GM23338 (cell line): ENCODE results near the gene CPSF3. TPM values are rescaled to one million over a fixed set of nuclear protein-coding genes. Genes with fewer than 3 reads are reported as not detected.
A peak's percentile ranks its signal among the peaks of the same experiment; 100 is the strongest.

Experiments
- ATAC-seq: fragments of 200-7000 bp; cut with Tn5 transposase; 3 replicates; pipeline ENCODE4 v1.9.1; 2020
- DNase-seq: peaks from one replicate; pipeline ENCODE4 v3.0.0-alpha.2; 2015; ENCODE audit warnings: low spot score
- H2AFZ ChIP-seq: fragments of 200-600 bp; sonication (generic); 2 replicates; pipeline ENCODE4 v1.8.0; 2016; ENCODE audit warnings: antibody characterized with exemption, mild to moderate bottlenecking, moderate library complexity
- H3F3A ChIP-seq: fragments of 200-600 bp; sonication (generic); replicated peaks from 2 replicates; pipeline ENCODE4 v1.8.0; 2017; ENCODE audit warnings: antibody characterized with exemption, mixed run types, low read depth
- H3K27ac ChIP-seq: fragments of 200-600 bp; sonication (generic); 2 replicates; pipeline ENCODE4 v1.6.1; 2016; ENCODE audit warnings: low read depth
- H3K27me3 ChIP-seq: fragments of 200-600 bp; sonication (generic); 2 replicates; pipeline ENCODE4 v1.8.0; 2016; ENCODE audit warnings: mild to moderate bottlenecking, mixed run types, moderate library complexity; ENCODE audit not compliant: insufficient read depth
- H3K36me3 ChIP-seq: fragments of 200-600 bp; sonication (generic); 2 replicates; pipeline ENCODE4 v1.8.0; 2016; ENCODE audit warnings: mild to moderate bottlenecking; ENCODE audit not compliant: insufficient read depth
- H3K4me1 ChIP-seq: fragments of 200-600 bp; sonication (generic); 2 replicates; pipeline ENCODE4 v1.8.0; 2016; ENCODE audit warnings: mild to moderate bottlenecking, moderate library complexity; ENCODE audit not compliant: insufficient read depth
- H3K4me2 ChIP-seq: fragments of 200-600 bp; sonication (generic); 2 replicates; pipeline ENCODE4 v1.7.1; 2017; ENCODE audit warnings: mixed run types
- H3K4me3 ChIP-seq: fragments of 200-600 bp; sonication (generic); 2 replicates; pipeline ENCODE4 v1.6.1; 2016; ENCODE audit warnings: mixed run types
- H3K79me2 ChIP-seq: fragments of 200-600 bp; sonication (generic); replicated peaks from 2 replicates; pipeline ENCODE4 v1.8.0; 2017; ENCODE audit warnings: mild to moderate bottlenecking; ENCODE audit not compliant: insufficient read depth
- H3K9me2 ChIP-seq: fragments of 200-600 bp; sonication (generic); 2 replicates; pipeline ENCODE4 v1.8.0; 2017; ENCODE audit not compliant: insufficient read depth
- H4K20me1 ChIP-seq: fragments of 200-600 bp; sonication (generic); replicated peaks from 2 replicates; pipeline ENCODE4 v1.8.0; 2017; ENCODE audit warnings: mild to moderate bottlenecking; ENCODE audit not compliant: insufficient read depth
- H3K27ac Mint-ChIP-seq: 2 replicates; pipeline ENCODE4 v1.8.0; 2020; ENCODE audit warnings: inconsistent platforms, mild to moderate bottlenecking, moderate library complexity, mixed read lengths
- H3K27me3 Mint-ChIP-seq: 3 replicates; pipeline ENCODE4 v1.8.0; 2022; ENCODE audit warnings: low read depth, mild to moderate bottlenecking, moderate library complexity, mixed read lengths, inconsistent platforms; ENCODE audit not compliant: insufficient read depth, poor library complexity
- H3K36me3 Mint-ChIP-seq: 3 replicates; pipeline ENCODE4 v1.8.0; 2021; ENCODE audit warnings: low read depth, mild to moderate bottlenecking, inconsistent platforms, moderate library complexity, mixed read lengths
- H3K4me1 Mint-ChIP-seq: 3 replicates; pipeline ENCODE4 v1.8.0; 2020; ENCODE audit warnings: mild to moderate bottlenecking, inconsistent platforms, mixed read lengths
- H3K4me3 Mint-ChIP-seq: 3 replicates; pipeline ENCODE4 v1.8.0; 2021; ENCODE audit warnings: moderate library complexity, mild to moderate bottlenecking, inconsistent platforms, mixed read lengths
- H3K9me3 Mint-ChIP-seq: 3 replicates; pipeline ENCODE4 v1.8.0; 2020; ENCODE audit warnings: moderate library complexity, mild to moderate bottlenecking, inconsistent platforms, mixed read lengths
- CREB1 ChIP-seq: fragments of 250-450 bp; sonication (Bioruptor Pico); IDR thresholded peaks from 2 replicates; pipeline ENCODE4 v1.5.0; 2020; ENCODE audit warnings: low read depth, mild to moderate bottlenecking, moderate library complexity
- CTCF ChIP-seq, 2 experiments: fragments of 200-600 bp in 1 of 2; sonication (generic) in 1 of 2; conservative IDR thresholded peaks; 2 replicates each; pipeline versions ENCODE4 v1.5.1 to v1.6.1; 2016 to 2017; ENCODE audit warnings: antibody characterized with exemption in 2 of 2, low read depth in 2 of 2, mild to moderate bottlenecking in 2 of 2, moderate library complexity in 1 of 2
- ETS1 ChIP-seq: IDR thresholded peaks from 2 replicates; pipeline ENCODE4 v1.6.1; 2016; ENCODE audit warnings: antibody characterized with exemption
- EZH2 ChIP-seq: fragments of 200-600 bp; sonication (generic); IDR thresholded peaks from one replicate; pipeline ENCODE4 v1.8.0; 2017; ENCODE audit warnings: antibody characterized with exemption, mild to moderate bottlenecking, low read depth; ENCODE audit not compliant: unreplicated experiment
- EZH2phosphoT487 ChIP-seq: fragments of 200-600 bp; sonication (generic); IDR thresholded peaks from one replicate; pipeline ENCODE4 v1.8.1; 2018; ENCODE audit warnings: antibody characterized with exemption; ENCODE audit not compliant: unreplicated experiment
- JUNB ChIP-seq: IDR thresholded peaks from one replicate; pipeline ENCODE4 v1.6.1; 2016; ENCODE audit warnings: antibody characterized with exemption; ENCODE audit not compliant: unreplicated experiment
- NANOG ChIP-seq: IDR thresholded peaks from 2 replicates; pipeline ENCODE4 v1.6.1; 2016; ENCODE audit warnings: antibody characterized with exemption, borderline replicate concordance
- POLR2AphosphoS5 ChIP-seq: IDR thresholded peaks from 2 replicates; pipeline ENCODE4 v1.6.1; 2016; ENCODE audit warnings: antibody characterized with exemption, low read depth
- REST ChIP-seq: IDR thresholded peaks from one replicate; pipeline ENCODE4 v1.6.1; 2018; ENCODE audit warnings: antibody characterized with exemption; ENCODE audit not compliant: unreplicated experiment
- STAT1 ChIP-seq: IDR thresholded peaks from one replicate; pipeline ENCODE4 v1.6.1; 2016; ENCODE audit warnings: antibody characterized with exemption; ENCODE audit not compliant: unreplicated experiment
- ZNF114 ChIP-seq: fragments of 250-450 bp; sonication (Bioruptor Pico); IDR thresholded peaks from 2 replicates; pipeline ENCODE4 v1.5.0; 2020; ENCODE audit warnings: mild to moderate bottlenecking, moderate library complexity
- ZNF331 ChIP-seq: fragments of 250-450 bp; sonication (Bioruptor Pico); IDR thresholded peaks from 2 replicates; pipeline ENCODE4 v1.5.0; 2020; ENCODE audit warnings: low read depth, mild to moderate bottlenecking, moderate library complexity
- ZNF462 ChIP-seq: fragments of 250-450 bp; sonication (Bioruptor Pico); IDR thresholded peaks from 2 replicates; pipeline ENCODE4 v1.5.0; 2020; ENCODE audit warnings: mild to moderate bottlenecking, moderate library complexity
- polyA plus RNA-seq: library from polyadenylated mRNA; unstranded; fragments of >200 nt; fragmentation: Nextera tagmentation; extraction: Ambion mirVana; gene quantifications from 2 replicates; pipeline ENCODE4 v1.2.1, GENCODE V29; 2016
- total RNA-seq: library from RNA; depleted of rRNA; stranded (reverse); fragments of >200 nt; shearing (Covaris generic); gene quantifications from 2 replicates; pipeline ENCODE4 v1.2.3, GENCODE V29; 2014

The CPSF3 gene
- total and polyA plus RNA-seq, 2 experiments from 2014 or later, result 77.1 to 105 TPM

GRCh38 chr2:9392898-9393765 is 30.3 kb upstream of the CPSF3 start:
- Histone ChIP-seq H3K4me3 (no peak overlapping the region), H2AFZ (no peak overlapping the region), H3K4me1 (peaks cover 10% of the 10 kb centered on the region; the same call in 1 of the 2 replicates), H3F3A (no peaks in the 10 kb centered on the region), H3K27ac (peak overlapping the region; percentile 59), H3K9me2 (no peaks in the 10 kb centered on the region), H3K4me2 (peak overlapping the region; percentile 51; the same call in 1 of the 2 replicates), H3K27me3 (no peaks in the 10 kb centered on the region), H4K20me1 (no peaks in the 10 kb centered on the region; the same call in 1 of the 2 replicates), H3K79me2 (no peaks in the 10 kb centered on the region), H3K36me3 (no peaks in the 10 kb centered on the region; the same call in 1 of the 2 replicates)
- peak overlapping the region; percentile 81 for H3K27ac Mint-ChIP-seq
- H3K4me3 Mint-ChIP-seq, result no peak overlapping the region
- ATAC-seq, result peak; percentile 87
- H3K27me3 Mint-ChIP-seq, result peaks cover 3% of the 10 kb centered on the region
- peaks cover 21% of the 10 kb centered on the region for H3K4me1 Mint-ChIP-seq
- no peaks in the 10 kb centered on the region for H3K9me3 Mint-ChIP-seq
- DNase-seq, result peak; percentile 45
- peaks cover 25% of the 10 kb centered on the region for H3K36me3 Mint-ChIP-seq
- TF ChIP-seq REST (no peak), ZNF331 (no peak), STAT1 (no peak), ZNF114 (CRISPR knock-in tag) (no peak), NANOG (no peak), JUNB (no peak), CREB1 (CRISPR knock-in tag) (no peak), ZNF462 (CRISPR knock-in tag) (no peak), EZH2 (no peak), CTCF (conservative IDR thresholded peaks at IDR 0.05; ENCODE audit: low read depth in 2 of 2) (no peak), POLR2AphosphoS5 (no peak), ETS1 (no peak), EZH2phosphoT487 (no peak)
